GM21423 (cell line): ENCODE measurements around the gene SMARCD3.

ENCODE experiments used
- ATAC-seq: cut with Tn5 transposase; IDR thresholded peaks from one replicate; pipeline ENCODE4 v1.9.1; 2021; ENCODE audit warnings: mild to moderate bottlenecking, moderate library complexity; ENCODE audit not compliant: unreplicated experiment

Gene SMARCD3

GRCh38 chr7:151238190-151238810 is 10.2 kb downstream of the SMARCD3 start:
- ATAC-seq: no peak

- ATAC-seq: no peak
These were observed 11.0 kb downstream of the SMARCD3 start for GRCh38 chr7:151237244-151238189.

DNA sequence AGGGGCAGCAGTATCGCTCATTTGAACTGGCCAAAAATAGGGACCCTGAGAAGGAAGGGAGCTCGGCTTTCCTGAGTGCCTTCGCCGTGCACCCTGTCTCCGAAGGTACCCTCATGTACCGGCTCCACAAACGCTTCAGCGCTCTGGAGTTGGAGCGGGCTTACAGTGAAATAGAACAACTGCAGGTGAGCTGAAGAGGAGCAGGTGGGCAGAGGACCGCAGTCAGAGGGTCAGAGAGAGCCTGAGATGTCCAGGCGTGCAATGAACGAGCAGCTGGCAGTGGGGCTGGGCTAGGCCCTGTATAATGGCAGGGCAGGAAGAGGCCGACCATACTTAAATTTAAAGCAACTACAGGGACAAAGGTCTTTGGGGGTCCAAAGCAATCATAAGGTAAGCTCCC is 12.1 kb downstream of the SMARCD3 start:
- no peak for ATAC-seq

GRCh38 chr7:151235091-151235787 is 13.3 kb downstream of the SMARCD3 start:
- ATAC-seq: no peak

- no peak for ATAC-seq
These were observed 14.7 kb downstream of the SMARCD3 start for GRCh38 chr7:151233804-151234203.

DNA sequence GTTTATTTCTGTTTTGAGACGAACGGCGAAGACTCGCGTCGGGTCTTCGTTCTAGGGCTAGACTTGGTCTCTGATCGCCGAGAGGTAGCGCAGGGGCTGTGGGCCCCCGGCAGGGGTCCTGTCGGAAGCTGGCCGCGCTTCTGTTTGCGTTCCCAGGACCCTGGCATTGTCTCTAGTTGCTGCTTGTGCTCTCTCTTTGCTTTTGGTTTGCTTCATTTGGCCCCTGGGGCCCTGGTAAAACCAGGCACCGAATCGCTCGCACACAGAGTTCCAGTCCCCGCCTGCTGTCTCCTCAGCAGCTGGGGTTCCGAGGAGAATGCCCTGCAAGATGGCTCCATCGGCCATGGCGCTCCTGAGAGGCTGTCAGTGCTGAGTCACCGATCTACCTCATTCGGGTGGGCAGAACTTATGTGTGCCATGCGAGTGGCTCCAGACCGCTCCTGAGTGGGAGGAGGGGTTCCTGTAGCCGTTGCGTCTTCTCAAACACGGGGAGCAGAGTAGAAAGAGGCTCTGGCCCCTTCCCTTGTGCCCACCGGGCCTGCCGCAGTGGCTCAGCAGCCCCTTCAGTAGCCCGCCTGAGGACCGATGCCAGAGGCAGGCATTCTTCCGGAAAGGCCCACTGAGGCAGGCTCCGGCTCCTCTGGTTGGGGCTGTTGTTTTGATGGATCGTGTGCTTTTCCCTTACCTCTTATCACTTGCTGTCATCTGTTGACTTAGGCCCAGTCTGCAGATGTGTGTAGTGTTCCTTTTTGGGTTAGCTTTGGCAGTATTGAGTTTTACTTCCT is 15.4 kb downstream of the SMARCD3 start:
- ATAC-seq: peak; percentile 20

- ATAC-seq: peak; percentile 96
These were observed 16.2 kb downstream of the SMARCD3 start, which contains the start of gene CHPF2 for GRCh38 chr7:151232091-151232916. Gene CHPF2, plus strand, starts transcription at chr7:151232483. Its CDS starts 1,529 bp downstream, at chr7:151234012.

- no peak for ATAC-seq
These were observed 17.4 kb downstream of the SMARCD3 start for GRCh38 chr7:151231080-151231479.

DNA sequence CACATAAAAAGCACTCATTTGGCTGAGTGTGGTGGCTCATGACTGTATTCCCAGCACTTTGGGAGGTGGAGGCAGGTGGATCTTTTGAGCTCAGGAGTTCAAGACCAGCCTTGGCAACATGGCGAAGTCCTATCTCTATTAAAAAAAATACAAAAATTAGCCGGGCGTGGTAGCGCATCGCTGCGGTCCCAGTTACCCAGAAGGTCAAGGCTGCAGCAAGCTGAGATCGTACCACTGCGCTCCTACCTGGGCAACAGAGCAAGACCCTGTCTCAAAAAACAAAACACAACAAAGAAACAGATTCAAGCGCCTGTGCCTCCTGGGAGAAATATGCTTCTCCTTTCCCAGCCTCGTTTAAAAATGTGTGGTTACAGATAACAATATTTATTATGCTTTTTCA is 19.2 kb downstream of the SMARCD3 start:
- no peak for ATAC-seq

DNA sequence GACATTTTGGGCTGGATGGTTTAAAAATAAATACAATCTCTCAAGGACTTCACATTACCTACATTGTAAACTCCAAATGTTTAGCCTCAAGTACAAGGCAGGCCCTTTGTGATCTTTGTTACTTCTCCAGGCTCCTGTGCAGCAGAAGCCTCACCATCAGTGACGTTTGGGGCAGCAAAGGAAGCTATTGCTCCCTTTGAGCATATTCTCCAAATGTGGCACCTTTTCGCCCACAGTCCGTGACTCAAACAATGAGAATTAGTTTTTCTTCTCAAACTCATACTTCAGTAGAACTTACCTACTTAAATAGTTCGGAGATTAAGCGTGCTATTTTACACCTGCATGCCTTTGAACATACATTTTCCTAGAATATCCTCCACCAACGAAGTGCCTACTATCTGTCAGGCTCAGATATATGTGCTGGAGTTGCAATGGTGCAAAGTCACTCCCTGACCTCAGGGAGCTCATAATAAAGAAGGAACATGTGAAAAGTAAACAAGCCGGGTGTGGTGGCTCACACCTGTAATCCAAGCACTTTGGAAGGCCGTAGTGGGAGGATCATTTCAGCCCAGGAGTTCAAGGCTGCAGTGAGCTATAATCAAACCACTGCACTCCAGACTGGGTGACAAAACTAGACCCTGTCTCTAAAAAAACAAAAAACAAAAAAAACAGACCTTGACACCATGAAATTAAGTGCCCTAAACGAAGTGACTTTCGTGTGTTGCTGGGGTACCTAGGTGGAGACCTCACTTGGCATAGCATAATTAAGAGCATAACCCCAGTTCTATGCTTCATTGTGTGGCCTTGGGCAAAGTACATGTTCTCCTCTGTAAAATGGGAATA is 20.2 kb downstream of the SMARCD3 start:
- ATAC-seq: no peak

DNA sequence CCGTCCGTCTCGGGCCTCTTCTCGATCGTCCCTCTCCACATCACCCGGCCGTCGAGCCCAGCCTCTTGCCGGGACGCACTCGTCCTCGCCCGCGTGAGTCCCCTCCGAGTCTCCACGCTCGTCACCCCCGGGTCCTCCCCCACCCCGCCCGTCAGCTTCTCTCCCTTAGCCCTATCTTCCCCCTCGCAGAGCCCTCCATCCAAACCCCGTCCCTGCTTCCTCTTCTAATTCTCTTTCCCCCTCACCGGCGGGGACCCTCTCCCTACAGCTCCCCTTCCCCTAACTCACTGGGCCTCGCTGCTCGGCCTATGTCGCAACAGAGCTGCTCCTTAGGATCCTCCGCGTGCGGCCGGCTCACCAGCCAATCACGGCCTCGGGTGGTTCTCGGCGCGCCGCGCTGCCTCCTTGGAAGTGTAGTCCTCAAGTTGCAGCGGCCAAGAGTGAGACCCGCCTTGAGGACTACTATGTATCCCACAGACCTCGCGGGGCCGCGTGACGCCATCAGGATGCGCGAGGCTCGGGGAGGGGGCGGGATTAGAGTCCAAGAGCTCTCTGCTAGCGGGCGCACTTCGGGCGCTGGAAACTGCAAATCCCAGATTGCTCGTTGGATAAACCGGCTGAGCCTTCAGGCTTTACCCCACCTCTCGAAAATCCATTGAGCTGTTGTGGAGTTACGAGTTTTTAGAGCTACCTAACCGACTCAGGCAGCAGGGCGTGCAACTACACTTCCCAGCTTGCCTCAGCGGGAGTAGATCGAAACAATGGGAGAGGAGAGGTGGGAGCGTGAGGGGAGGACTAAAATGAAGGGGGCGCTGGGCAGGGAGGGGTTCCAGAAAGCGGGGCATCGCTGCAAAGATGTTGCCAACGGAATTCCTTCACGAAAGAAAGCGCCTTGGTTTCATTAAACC is 21.4 kb downstream of the SMARCD3 start, which contains the start of gene ABCF2:
TSS of gene ABCF2 (minus strand) at position 331 of the 908 bp plus-strand sequence. CDS start 747 bp downstream, outside the sequence.
- peak; percentile 99 for ATAC-seq

DNA sequence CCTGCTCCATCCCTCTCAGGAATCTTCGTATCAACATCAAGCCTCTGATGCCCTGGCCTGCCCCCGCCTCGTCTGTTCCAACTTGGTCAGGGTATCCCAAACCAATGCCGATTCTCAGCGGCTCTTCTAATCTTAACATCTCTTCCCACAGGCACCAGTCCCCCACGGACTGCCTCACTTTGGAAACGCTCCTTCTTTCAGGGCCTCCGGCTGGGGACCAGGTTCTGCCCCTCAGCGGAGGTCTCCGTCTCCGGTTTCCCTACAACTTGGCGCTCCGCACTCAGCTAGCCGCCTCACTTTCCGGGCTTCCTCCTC is 22.0 kb downstream of the SMARCD3 start:
- peak; percentile 5 for ATAC-seq

GRCh38 chr7:151225948-151226510 is 22.5 kb downstream of the SMARCD3 start:
- ATAC-seq: no peak

DNA sequence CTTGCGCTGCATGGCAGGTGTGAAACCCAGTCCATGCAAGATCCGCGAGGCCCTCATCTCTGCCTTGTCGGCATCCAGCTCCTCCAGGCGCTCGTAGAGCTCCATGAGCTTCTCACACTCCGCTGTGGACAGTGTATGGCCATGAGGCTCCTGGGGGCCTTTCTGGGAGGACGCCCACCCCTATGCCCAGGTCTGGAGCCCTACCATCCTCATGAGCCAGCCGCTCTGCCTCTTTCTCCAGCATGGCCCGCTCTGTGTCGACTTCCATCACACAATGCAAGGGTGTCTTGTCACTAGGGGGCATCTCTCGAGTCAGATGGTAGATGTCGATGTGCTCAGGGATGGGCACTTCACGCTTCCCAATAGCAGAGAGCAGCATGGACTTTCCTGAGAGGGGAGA is 24.8 kb downstream of the SMARCD3 start:
- ATAC-seq: no peak

GRCh38 chr7:151218170-151218569 is 30.3 kb downstream of the SMARCD3 start:
- no peak for ATAC-seq

DNA sequence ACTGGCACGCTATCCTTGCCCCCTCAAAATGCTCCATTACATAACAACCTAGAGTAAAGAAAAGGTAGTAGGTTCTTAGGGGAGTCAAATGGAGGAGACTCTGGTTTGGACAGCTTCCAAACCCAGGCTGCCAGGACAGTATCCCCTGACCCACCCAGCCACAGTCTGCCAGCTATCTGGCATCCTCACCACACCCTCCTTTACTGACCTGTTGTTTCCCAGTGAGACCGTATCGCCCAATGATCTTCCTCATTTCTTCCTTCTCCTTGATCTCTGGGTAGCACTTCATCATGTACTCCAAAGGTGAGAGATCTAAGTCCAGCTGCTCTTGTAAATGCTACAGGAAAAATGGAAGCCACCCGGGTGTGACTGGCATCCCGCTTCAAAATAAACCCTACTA is 33.1 kb downstream of the SMARCD3 start:
- ATAC-seq: no peak

DNA sequence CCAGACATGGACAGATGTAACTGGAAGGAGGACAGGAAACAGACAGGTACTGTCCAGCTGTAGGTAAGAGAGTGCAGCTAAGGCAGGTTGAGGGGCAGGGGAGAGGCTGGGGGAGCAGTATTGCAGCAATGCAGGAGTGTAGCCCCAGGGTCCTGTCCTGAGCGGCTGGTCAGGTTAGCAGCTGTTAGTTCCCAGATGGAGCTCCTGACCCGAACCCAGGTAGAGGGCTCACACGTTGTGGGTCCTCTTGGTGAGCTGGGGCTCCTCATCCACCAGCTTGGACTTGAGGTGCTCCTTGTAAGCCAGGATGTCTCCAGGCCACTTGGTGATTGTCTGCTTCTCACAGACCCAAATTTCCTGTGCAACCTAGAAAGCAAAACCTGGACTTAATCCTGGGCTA is 34.7 kb downstream of the SMARCD3 start:
- no peak for ATAC-seq

- no peak for ATAC-seq
These were observed 35.9 kb downstream of the SMARCD3 start for GRCh38 chr7:151212626-151213025.
